DOHH2 (cell line): ENCODE results near the gene EPN2.

Experiments
- H3F3A ChIP-seq: fragments of 200-600 bp; sonication (generic), shearing (Covaris generic); 2 replicates; pipeline ENCODE4 v1.6.0; 2016; ENCODE audit warnings: antibody characterized with exemption, mild to moderate bottlenecking; ENCODE audit not compliant: control insufficient read depth, insufficient read depth
- H3K27ac ChIP-seq: fragments of 200-600 bp; sonication (generic); 2 replicates; pipeline ENCODE4 v1.5.1; 2014; ENCODE audit warnings: low read depth, mild to moderate bottlenecking, low read length, moderate library complexity
- H3K27me3 ChIP-seq: fragments of 200-600 bp; sonication (generic); 2 replicates; pipeline ENCODE4 v1.6.1; 2014; ENCODE audit warnings: mild to moderate bottlenecking, low read length, mixed read lengths; ENCODE audit not compliant: control insufficient read depth
- H3K36me3 ChIP-seq: fragments of 200-600 bp; sonication (generic); 2 replicates; pipeline ENCODE4 v1.6.1; 2014; ENCODE audit warnings: mild to moderate bottlenecking, low read length, moderate library complexity, mixed read lengths; ENCODE audit not compliant: control insufficient read depth
- H3K4me1 ChIP-seq: fragments of 200-600 bp; sonication (generic); 2 replicates; pipeline ENCODE4 v1.6.1; 2014; ENCODE audit warnings: mild to moderate bottlenecking, low read length, mixed read lengths; ENCODE audit not compliant: control insufficient read depth
- H3K4me2 ChIP-seq: fragments of 200-600 bp; sonication (generic); 2 replicates; pipeline ENCODE4 v1.6.0; 2014; ENCODE audit warnings: mild to moderate bottlenecking, low read length, moderate library complexity
- H3K4me3 ChIP-seq: fragments of 200-600 bp; sonication (generic); 2 replicates; pipeline ENCODE4 v1.5.1; 2014; ENCODE audit warnings: mild to moderate bottlenecking, low read length, mixed read lengths
- H3K79me2 ChIP-seq: fragments of 200-600 bp; sonication (generic); 2 replicates; pipeline ENCODE4 v1.6.1; 2014; ENCODE audit warnings: mild to moderate bottlenecking, low read length, mixed read lengths; ENCODE audit not compliant: control insufficient read depth
- H3K9me2 ChIP-seq: fragments of 200-600 bp; sonication (generic); replicated peaks from 2 replicates; pipeline ENCODE4 v1.6.1; 2014; ENCODE audit warnings: mild to moderate bottlenecking, low read length, mixed read lengths; ENCODE audit not compliant: control insufficient read depth
- H3K9me3 ChIP-seq: fragments of 200-600 bp; sonication (generic); 2 replicates; pipeline ENCODE4 v1.6.1; 2014; ENCODE audit warnings: antibody characterized with exemption, low read length, mixed read lengths; ENCODE audit not compliant: control insufficient read depth, insufficient read depth
- H4K20me1 ChIP-seq: fragments of 200-600 bp; sonication (generic); 2 replicates; pipeline ENCODE4 v1.6.0; 2014; ENCODE audit warnings: low read depth, mild to moderate bottlenecking, antibody characterized with exemption, low read length, moderate library complexity; ENCODE audit not compliant: control insufficient read depth, insufficient read depth
- CTCF ChIP-seq: fragments of 200-600 bp; sonication (generic); IDR thresholded peaks from one replicate; pipeline ENCODE4 v1.5.1; 2014; ENCODE audit warnings: antibody characterized with exemption, mild to moderate bottlenecking, low read depth, low read length; ENCODE audit not compliant: poor library complexity, severe bottlenecking
- EZH2phosphoT487 ChIP-seq: fragments of 200-600 bp; sonication (generic); IDR thresholded peaks from 2 replicates; pipeline ENCODE4 v1.6.1; 2017; ENCODE audit warnings: borderline replicate concordance, mild to moderate bottlenecking, antibody characterized with exemption, low read length, moderate library complexity, mixed read lengths

EPN2 gene

GRCh38 chr17:19377602-19378415, 140.6 kb downstream of the EPN2 start:
- TF ChIP-seq CTCF (no peak), EZH2phosphoT487 (no peak)
- Histone ChIP-seq H3K36me3 (peaks cover 28% of the 10 kb centered on the region), H3K27ac (peak overlapping the region; percentile 71), H3K9me3 (no peaks in the 10 kb centered on the region), H3K79me2 (peaks cover 14% of the 10 kb centered on the region), H3K9me2 (no peaks in the 10 kb centered on the region), H3K27me3 (no peaks in the 10 kb centered on the region), H3K4me3 (peak overlapping the region; percentile 88), H3K4me1 (peaks cover 9% of the 10 kb centered on the region), H3K4me2 (peak overlapping the region; percentile 84), H4K20me1 (no peaks in the 10 kb centered on the region), H3F3A (peaks cover 11% of the 10 kb centered on the region)

- Histone ChIP-seq H3K27me3 (no peaks in the 10 kb centered on the region), H3K4me2 (peak within 1 kb of the TSS; percentile 84), H4K20me1 (no peaks in the 10 kb centered on the region), H3K9me3 (no peaks in the 10 kb centered on the region), H3F3A (peaks cover 11% of the 10 kb centered on the region), H3K9me2 (no peaks in the 10 kb centered on the region), H3K4me1 (peaks cover 9% of the 10 kb centered on the region), H3K27ac (peak within 1 kb of the TSS; percentile 71), H3K36me3 (peaks cover 30% of the 10 kb centered on the region), H3K4me3 (peak within 1 kb of the TSS; percentile 88), H3K79me2 (peaks cover 14% of the 10 kb centered on the region)
- no peak for TF ChIP-seq EZH2phosphoT487
- no peak for TF ChIP-seq CTCF
These were observed 141.5 kb downstream of the EPN2 start, which contains the start of gene MAPK7 for GRCh38 chr17:19378416-19379360. Gene MAPK7, plus strand, starts transcription at chr17:19378498. Its CDS starts 403 bp downstream, at chr17:19378901.

- Histone ChIP-seq H4K20me1 (no peaks in the 10 kb centered on the region), H3K27me3 (no peaks in the 10 kb centered on the region), H3K4me1 (peaks cover 9% of the 10 kb centered on the region), H3K9me3 (no peaks in the 10 kb centered on the region), H3K36me3 (peaks cover 30% of the 10 kb centered on the region), H3K79me2 (peaks cover 14% of the 10 kb centered on the region), H3K4me2 (peak overlapping the region; percentile 84), H3K4me3 (peak overlapping the region; percentile 88), H3K9me2 (no peaks in the 10 kb centered on the region), H3F3A (peaks cover 8% of the 10 kb centered on the region), H3K27ac (no peak overlapping the region)
- TF ChIP-seq CTCF (no peak), EZH2phosphoT487 (no peak)
These were observed 142.3 kb downstream of the EPN2 start for GRCh38 chr17:19379361-19380065.
